ENCODE measurements around the gene SPRED2.
A peak's percentile ranks its signal among the peaks of the same experiment; 100 is the strongest.

Gene SPRED2

DNA sequence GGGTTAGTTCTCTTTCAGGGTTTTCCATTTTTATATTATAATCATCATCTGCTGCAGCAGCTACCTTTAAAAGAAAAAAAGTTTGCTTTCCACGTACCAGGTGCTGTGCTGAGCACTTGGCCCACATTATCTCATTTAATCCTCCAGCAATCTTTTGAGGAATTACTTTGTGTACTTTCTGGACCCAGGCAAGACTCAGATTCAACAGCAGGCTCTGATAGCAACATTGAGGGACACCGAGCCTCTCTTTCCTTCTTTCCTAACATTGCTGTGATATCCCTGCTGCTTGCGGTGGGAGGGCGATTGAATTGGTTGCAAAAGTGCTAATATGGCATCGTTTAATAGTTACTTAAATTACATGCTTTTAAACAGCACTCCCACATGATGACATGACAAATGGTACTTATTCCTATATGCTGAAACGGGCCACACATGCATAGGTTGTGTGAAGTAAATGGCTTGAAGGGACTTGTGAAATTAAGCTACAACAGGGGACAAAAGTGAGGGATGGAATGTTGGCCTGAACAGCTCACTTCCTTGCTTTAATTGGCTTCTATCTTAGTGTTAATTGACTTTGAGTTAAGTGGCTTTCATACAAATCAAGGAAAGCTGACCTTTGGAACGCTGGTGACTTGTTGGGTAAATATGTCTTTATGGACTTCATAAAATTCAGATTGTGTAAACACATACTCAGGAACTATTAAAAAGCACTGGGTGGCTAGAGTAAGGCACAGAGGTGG, 21.2 kb downstream of the SPRED2 start:
- H3K4me3 ChIP-seq (ENCODE audit: low read depth in 1 of 2, low read length in 2 of 2), result no peak overlapping the region

DNA sequence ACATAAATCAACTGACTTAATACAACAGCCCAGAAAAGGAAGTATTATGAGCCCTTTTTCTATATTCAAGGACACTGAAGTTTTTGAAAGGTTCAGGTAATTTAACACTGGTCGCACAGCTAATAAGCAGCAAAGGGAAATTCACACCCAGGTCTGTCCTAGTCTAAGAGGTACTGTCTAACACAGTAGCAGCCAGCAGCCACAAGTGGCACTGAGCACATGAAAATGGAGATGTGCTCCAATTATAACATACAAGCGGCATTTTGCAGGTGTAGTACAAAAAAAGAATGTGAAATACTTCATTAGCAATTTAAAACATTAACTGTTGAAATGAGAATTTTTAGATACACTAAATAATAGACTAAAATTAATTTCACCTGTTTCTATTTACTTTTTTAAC, 23.4 kb downstream of the SPRED2 start:
- Histone ChIP-seq H3K27me3 (ENCODE audit: low read depth, low read length) (no peaks in the 10 kb centered on the region), H3K36me3 (ENCODE audit: control insufficient read depth in 1 of 2, insufficient read depth in 2 of 2, low read length in 2 of 2) (no peaks in the 10 kb centered on the region), H3K9me3 (ENCODE audit: control insufficient read depth in 1 of 2, low read length in 2 of 2) (no peaks in the 10 kb centered on the region), H3K4me1 (ENCODE audit: control insufficient read depth in 1 of 2, insufficient read depth in 2 of 2, low read length in 2 of 2) (peaks cover 5 to 18% of the 10 kb centered on the region in 2 donors), H3K27ac (ENCODE audit: low read length) (no peak overlapping the region), H3K4me3 (ENCODE audit: low read depth in 1 of 2, low read length in 2 of 2) (no peak overlapping the region)

More for the DNA sequence above, 21.2 kb downstream of the SPRED2 start:
- Histone ChIP-seq H3K9me3 (ENCODE audit: control insufficient read depth in 1 of 2, low read length in 2 of 2) (no peaks in the 10 kb centered on the region), H3K27ac (ENCODE audit: low read length) (no peak overlapping the region), H3K4me1 (ENCODE audit: control insufficient read depth in 1 of 2, insufficient read depth in 2 of 2, low read length in 2 of 2) (peaks cover 5 to 17% of the 10 kb centered on the region in 2 donors), H3K27me3 (ENCODE audit: low read depth, low read length) (no peaks in the 10 kb centered on the region), H3K36me3 (ENCODE audit: control insufficient read depth in 1 of 2, insufficient read depth in 2 of 2, low read length in 2 of 2) (no peaks in the 10 kb centered on the region)

DNA sequence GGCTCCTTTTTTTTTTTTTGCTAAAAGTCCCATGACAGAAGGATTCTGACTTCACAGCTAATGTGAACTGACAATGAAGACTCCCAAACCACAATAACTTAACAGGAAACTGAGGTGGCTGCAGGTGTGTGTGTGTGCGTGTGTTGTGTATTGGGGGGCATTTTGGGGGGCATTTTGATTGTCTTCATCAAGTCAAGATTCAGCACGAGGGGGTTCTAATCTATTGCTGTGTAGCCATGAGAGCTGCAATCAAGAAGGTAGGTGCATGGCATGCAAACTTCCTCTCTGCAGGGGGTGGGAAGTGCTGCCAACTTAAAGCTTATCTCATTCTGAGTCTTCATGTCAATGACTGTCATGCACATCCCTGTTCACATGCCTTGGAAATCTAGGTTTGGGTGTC, 25.2 kb downstream of the SPRED2 start:
- Histone ChIP-seq H3K27ac (ENCODE audit: low read length) (no peak overlapping the region), H3K27me3 (ENCODE audit: low read depth, low read length) (no peaks in the 10 kb centered on the region), H3K4me3 (ENCODE audit: low read depth in 1 of 2, low read length in 2 of 2) (no peak overlapping the region), H3K9me3 (ENCODE audit: control insufficient read depth in 1 of 2, low read length in 2 of 2) (no peaks in the 10 kb centered on the region), H3K36me3 (ENCODE audit: control insufficient read depth in 1 of 2, insufficient read depth in 2 of 2, low read length in 2 of 2) (no peaks in the 10 kb centered on the region), H3K4me1 (ENCODE audit: control insufficient read depth in 1 of 2, insufficient read depth in 2 of 2, low read length in 2 of 2) (peaks cover 0 to 16% of the 10 kb centered on the region in 2 donors)

DNA sequence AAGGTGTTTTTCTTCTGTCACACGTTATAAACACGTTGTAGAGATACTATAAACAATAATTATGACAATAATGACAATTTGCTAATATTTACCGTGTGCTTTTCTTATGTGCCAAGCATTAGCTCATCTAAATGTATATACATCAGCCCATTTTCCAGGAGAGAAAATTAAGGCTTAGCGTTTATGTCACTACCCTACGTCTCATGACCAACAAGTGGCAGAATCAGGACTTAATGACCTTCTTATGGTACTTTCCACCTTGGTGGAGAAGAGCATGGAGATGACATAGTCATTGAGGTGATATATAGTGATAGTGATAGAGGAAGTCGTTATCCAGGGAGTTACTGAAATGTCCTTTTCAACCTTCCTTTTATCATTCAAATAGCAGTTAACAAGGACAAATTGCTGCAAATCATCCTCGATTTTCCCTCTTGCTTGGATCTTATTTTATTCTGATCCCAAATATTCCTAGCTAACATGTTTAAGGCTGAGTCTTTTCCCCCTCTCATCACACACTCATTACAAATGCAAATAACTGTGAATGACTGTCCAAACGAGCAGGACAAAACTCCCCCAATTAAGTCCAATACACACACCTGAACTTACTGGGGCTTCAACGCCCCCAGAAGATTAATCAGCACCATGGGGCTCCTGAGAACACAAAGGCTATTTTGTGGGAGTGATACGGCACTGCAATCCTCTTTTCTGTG, 27.3 kb downstream of the SPRED2 start:
- no peaks in the 10 kb centered on the region for H3K36me3 ChIP-seq (ENCODE audit: control insufficient read depth in 1 of 2, insufficient read depth in 2 of 2, low read length in 2 of 2)
- no peaks in the 10 kb centered on the region for H3K9me3 ChIP-seq (ENCODE audit: control insufficient read depth in 1 of 2, low read length in 2 of 2)
- peaks cover 0 to 18% of the 10 kb centered on the region in 2 donors for H3K4me1 ChIP-seq (ENCODE audit: control insufficient read depth in 1 of 2, insufficient read depth in 2 of 2, low read length in 2 of 2)
- H3K4me3 ChIP-seq (ENCODE audit: low read depth in 1 of 2, low read length in 2 of 2), result no peak overlapping the region
- H3K27me3 ChIP-seq (ENCODE audit: low read depth, low read length), result no peaks in the 10 kb centered on the region
- no peak overlapping the region for H3K27ac ChIP-seq (ENCODE audit: low read length)

DNA sequence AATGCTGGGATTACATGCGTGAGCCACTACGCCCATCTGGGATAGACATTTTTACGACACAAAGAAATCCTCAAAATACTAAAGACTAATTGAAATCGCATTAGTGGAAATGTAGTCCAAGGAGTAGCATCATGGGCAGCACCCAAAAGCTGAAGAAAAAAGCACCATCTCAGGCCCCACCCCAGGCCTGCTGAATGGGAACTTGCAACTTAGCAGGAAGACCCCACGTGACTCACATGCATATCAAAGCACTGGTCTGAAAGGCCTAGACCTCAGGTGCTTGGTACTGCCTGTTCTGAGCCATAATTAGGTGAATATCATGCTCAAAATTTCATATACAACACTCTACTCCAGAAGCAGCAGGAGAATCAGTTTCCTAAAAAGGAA, 28.9 kb downstream of the SPRED2 start:
- Histone ChIP-seq H3K9me3 (ENCODE audit: control insufficient read depth in 1 of 2, low read length in 2 of 2) (no peaks in the 10 kb centered on the region), H3K27me3 (ENCODE audit: low read depth, low read length) (no peaks in the 10 kb centered on the region), H3K4me3 (ENCODE audit: low read depth in 1 of 2, low read length in 2 of 2) (no peak overlapping the region), H3K36me3 (ENCODE audit: control insufficient read depth in 1 of 2, insufficient read depth in 2 of 2, low read length in 2 of 2) (no peaks in the 10 kb centered on the region), H3K27ac (ENCODE audit: low read length) (no peak overlapping the region), H3K4me1 (ENCODE audit: control insufficient read depth in 1 of 2, insufficient read depth in 2 of 2, low read length in 2 of 2) (peaks cover 0 to 18% of the 10 kb centered on the region in 2 donors)

DNA sequence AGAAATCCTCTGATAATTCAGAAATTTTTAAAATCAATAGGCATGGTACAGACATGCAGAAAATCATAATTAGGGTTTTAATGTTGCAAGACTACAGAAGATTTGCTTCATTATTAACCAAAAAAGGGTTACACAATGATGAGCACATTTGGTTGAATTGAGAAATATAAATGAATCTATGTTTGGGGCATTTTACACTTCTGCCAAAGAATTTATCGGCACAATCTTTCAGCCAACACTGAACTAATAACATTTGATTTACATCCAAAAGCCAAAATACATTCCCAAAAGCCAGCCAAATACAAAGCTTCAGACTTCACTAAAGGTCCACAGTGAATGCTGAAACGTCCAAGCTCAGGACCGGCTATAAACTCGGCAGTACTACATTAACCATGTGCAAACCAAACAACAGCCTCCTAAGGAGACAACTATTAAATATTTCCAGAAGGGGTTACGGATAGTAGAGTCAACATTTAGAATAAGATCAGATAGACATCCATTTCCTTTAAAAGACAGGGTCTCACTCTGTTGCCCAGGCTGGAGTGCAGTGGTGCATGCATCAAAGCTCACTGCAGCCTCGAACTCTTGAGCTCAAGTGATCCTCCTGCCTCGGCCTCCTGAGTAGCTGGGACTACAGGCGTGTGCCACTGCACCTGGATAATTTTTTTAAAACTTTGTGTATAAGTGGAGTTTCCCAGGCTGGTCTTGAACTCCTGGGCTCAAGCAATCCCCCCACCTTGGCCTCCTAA, 29.4 kb downstream of the SPRED2 start:
- H3K27me3 ChIP-seq (ENCODE audit: low read depth, low read length), result no peaks in the 10 kb centered on the region
- H3K36me3 ChIP-seq (ENCODE audit: control insufficient read depth in 1 of 2, insufficient read depth in 2 of 2, low read length in 2 of 2), result no peaks in the 10 kb centered on the region
- H3K4me3 ChIP-seq (ENCODE audit: low read depth in 1 of 2, low read length in 2 of 2), result no peak overlapping the region
- no peaks in the 10 kb centered on the region for H3K9me3 ChIP-seq (ENCODE audit: control insufficient read depth in 1 of 2, low read length in 2 of 2)
- no peak overlapping the region for H3K27ac ChIP-seq (ENCODE audit: low read length)
- peaks cover 0 to 18% of the 10 kb centered on the region in 2 donors for H3K4me1 ChIP-seq (ENCODE audit: control insufficient read depth in 1 of 2, insufficient read depth in 2 of 2, low read length in 2 of 2)

DNA sequence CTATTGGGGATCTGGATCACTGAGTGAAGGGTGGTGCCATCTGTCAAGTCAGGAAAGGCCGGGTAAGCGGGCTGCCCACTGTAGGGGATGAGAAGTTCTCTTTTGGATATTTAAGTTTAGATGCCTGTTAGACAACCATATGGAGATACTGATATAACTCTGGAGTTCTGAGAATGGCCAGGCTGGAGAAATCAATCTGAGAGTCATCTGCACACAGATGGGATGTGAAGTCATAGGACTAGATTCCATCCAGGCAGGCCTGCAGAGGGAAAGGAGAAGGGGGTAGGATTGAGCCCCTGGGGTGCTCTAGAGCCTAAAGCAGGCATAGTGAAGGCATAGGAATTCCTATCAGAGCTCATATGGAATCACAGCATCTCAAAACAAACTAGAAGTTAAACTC, 30.1 kb downstream of the SPRED2 start:
- Histone ChIP-seq H3K36me3 (ENCODE audit: control insufficient read depth in 1 of 2, insufficient read depth in 2 of 2, low read length in 2 of 2) (no peaks in the 10 kb centered on the region), H3K27ac (ENCODE audit: low read length) (no peak overlapping the region), H3K9me3 (ENCODE audit: control insufficient read depth in 1 of 2, low read length in 2 of 2) (no peaks in the 10 kb centered on the region), H3K4me3 (ENCODE audit: low read depth in 1 of 2, low read length in 2 of 2) (no peak overlapping the region), H3K27me3 (ENCODE audit: low read depth, low read length) (no peaks in the 10 kb centered on the region), H3K4me1 (ENCODE audit: control insufficient read depth in 1 of 2, insufficient read depth in 2 of 2, low read length in 2 of 2) (peaks cover 1 to 19% of the 10 kb centered on the region in 2 donors)

DNA sequence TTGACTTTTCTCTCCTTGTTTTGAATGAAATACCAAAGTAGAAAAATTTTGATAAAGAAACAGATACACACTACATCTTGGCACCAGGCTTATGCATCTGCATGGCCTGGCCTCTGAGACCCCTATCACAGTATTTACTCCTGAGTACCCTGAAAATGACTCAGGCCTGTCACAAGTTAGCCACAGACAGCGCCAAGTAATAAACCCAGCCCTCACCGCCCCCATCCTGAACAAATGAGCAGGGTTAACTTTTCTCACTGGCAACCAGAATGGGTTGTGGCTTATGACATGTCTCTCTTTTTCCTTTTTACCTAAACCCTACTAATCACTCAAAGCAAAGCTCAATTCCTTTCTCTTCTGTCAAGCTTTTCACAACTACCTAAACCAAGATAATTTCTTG, 35.3 kb downstream of the SPRED2 start:
- Histone ChIP-seq H3K9me3 (ENCODE audit: control insufficient read depth in 1 of 2, low read length in 2 of 2) (no peaks in the 10 kb centered on the region), H3K4me1 (ENCODE audit: control insufficient read depth in 1 of 2, insufficient read depth in 2 of 2, low read length in 2 of 2) (peaks cover 10 to 17% of the 10 kb centered on the region in 2 donors), H3K4me3 (ENCODE audit: low read depth in 1 of 2, low read length in 2 of 2) (no peak overlapping the region), H3K27me3 (ENCODE audit: low read depth, low read length) (no peaks in the 10 kb centered on the region), H3K36me3 (ENCODE audit: control insufficient read depth in 1 of 2, insufficient read depth in 2 of 2, low read length in 2 of 2) (no peaks in the 10 kb centered on the region), H3K27ac (ENCODE audit: low read length) (peak overlapping the region; percentile 43)

DNA sequence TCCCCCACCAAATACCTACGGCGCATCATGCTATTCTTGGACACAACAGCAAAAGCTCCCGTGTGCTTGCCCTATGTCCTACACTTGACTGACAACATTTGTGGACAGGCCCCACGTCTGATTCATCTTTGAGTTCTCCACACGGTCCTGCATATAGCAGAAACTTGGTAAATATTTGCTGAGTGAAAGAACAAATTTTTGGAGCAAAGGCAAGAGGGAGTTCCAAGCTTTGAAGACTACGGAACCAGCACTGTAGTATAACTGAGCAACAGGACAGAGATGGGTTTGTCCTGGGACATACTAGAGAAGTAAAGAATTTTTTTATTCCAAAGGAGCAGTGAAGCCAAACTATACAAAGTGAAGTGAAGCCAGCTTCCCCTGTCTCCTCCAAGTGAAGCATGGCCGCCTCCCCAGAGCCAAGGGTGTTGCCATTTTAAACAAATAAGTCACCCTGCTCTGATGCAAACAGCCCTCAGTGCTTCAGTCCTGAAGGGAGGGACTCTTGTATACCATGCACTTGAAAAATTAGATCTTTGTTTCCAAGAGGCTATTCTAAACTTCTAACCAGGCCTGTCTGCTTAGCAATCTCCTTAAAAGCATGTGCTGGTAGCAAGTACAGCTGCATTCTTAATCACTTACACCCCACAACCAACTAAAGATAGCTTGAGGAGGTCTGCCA, 35.9 kb downstream of the SPRED2 start:
- H3K4me3 ChIP-seq (ENCODE audit: low read depth in 1 of 2, low read length in 2 of 2), result no peak overlapping the region
- no peaks in the 10 kb centered on the region for H3K9me3 ChIP-seq (ENCODE audit: control insufficient read depth in 1 of 2, low read length in 2 of 2)
- H3K4me1 ChIP-seq (ENCODE audit: control insufficient read depth in 1 of 2, insufficient read depth in 2 of 2, low read length in 2 of 2), result peaks cover 10 to 17% of the 10 kb centered on the region in 2 donors
- no peaks in the 10 kb centered on the region for H3K27me3 ChIP-seq (ENCODE audit: low read depth, low read length)
- H3K27ac ChIP-seq (ENCODE audit: low read length), result peak overlapping the region; percentile 43
- no peaks in the 10 kb centered on the region for H3K36me3 ChIP-seq (ENCODE audit: control insufficient read depth in 1 of 2, insufficient read depth in 2 of 2, low read length in 2 of 2)

DNA sequence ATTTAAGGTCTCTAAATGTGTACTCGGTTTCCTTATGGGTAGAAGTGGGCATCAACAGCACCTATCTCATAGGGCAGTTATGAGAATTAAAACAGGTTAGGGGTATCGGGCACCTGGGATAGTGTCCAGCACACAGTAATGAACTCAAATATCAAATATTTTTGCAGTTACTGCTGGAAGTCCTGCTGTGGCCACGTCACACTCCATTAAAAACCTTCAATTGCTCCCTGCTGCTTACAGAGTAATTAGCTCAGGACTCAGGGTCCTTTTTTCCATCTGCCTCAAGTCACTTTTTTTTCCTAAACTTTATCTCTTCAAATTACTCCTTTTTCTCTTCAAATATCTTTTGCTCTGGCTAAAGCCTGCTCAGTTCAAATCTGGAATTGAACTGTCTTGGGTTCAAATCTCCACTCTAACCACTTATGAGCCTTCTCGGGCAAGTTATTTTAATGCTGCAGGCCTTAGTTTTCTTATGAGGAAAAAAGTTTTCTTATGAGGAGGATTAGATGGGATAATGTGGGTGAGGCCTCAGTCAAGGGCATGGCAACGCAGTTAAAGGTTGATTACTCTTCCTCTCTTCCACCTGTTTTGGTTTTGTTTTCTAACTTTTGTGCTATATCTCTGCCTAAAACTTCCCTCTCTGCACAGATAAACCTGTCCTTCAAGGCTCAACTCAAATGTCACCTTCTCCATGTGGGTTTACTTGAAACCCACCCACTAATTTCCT, 36.6 kb downstream of the SPRED2 start:
- Histone ChIP-seq H3K27me3 (ENCODE audit: low read depth, low read length) (no peaks in the 10 kb centered on the region), H3K9me3 (ENCODE audit: control insufficient read depth in 1 of 2, low read length in 2 of 2) (no peaks in the 10 kb centered on the region), H3K36me3 (ENCODE audit: control insufficient read depth in 1 of 2, insufficient read depth in 2 of 2, low read length in 2 of 2) (no peaks in the 10 kb centered on the region), H3K4me1 (ENCODE audit: control insufficient read depth in 1 of 2, insufficient read depth in 2 of 2, low read length in 2 of 2) (peaks cover 10 to 17% of the 10 kb centered on the region in 2 donors), H3K4me3 (ENCODE audit: low read depth in 1 of 2, low read length in 2 of 2) (no peak overlapping the region), H3K27ac (ENCODE audit: low read length) (peak overlapping the region; percentile 43)

All from muscle layer of duodenum (tissue), 2 donors.